NCI-H146 treated with DMSO at 0.1 percent for 48 hours (cell line): ENCODE measurements around the gene COX10.
"Not testable (repeated sequence)": the region's sequence is repeated elsewhere in the genome, so short reads cannot be mapped to it uniquely, and the experiment has no call there.

ENCODE experiments used
- DNase-seq: peaks from one replicate; lab custom pipeline; 2025; ENCODE audit not compliant: unreplicated experiment; lab: John Stamatoyannopoulos, UW

The COX10 gene

GRCh38 chr17:14118951-14119350 is 49.6 kb downstream of the COX10 start:
- no peak for DNase-seq

- no peak for DNase-seq
These were observed 50.2 kb downstream of the COX10 start for GRCh38 chr17:14119546-14119945.

- DNase-seq: no peak
These were observed 52.6 kb downstream of the COX10 start for GRCh38 chr17:14121952-14122351.

GRCh38 chr17:14123619-14124278 is 54.4 kb downstream of the COX10 start:
- no peak for DNase-seq

GRCh38 chr17:14124854-14125253 is 55.5 kb downstream of the COX10 start:
- DNase-seq: no peak

- no peak for DNase-seq
These were observed 56.3 kb downstream of the COX10 start for GRCh38 chr17:14125518-14126137.

GRCh38 chr17:14133104-14133503 is 63.8 kb downstream of the COX10 start:
- no peak for DNase-seq

GRCh38 chr17:14134456-14134855 is 65.2 kb downstream of the COX10 start:
- DNase-seq: no peak

- no peak for DNase-seq
These were observed 66.7 kb downstream of the COX10 start for GRCh38 chr17:14135906-14136590.

- DNase-seq: no peak
These were observed 69.3 kb downstream of the COX10 start for GRCh38 chr17:14138649-14139048.

- DNase-seq: no peak
These were observed 74.4 kb downstream of the COX10 start for GRCh38 chr17:14143688-14144087.

GRCh38 chr17:14144508-14144907 is 75.2 kb downstream of the COX10 start:
- no peak for DNase-seq

GRCh38 chr17:14149751-14150150 is 80.4 kb downstream of the COX10 start:
- no peak for DNase-seq

- no peak for DNase-seq
These were observed 81.3 kb downstream of the COX10 start for GRCh38 chr17:14150619-14151018.

- DNase-seq: no peak
These were observed 83.4 kb downstream of the COX10 start for GRCh38 chr17:14152721-14153120.

- DNase-seq: no peak
These were observed 84.1 kb downstream of the COX10 start for GRCh38 chr17:14153374-14153773.

- DNase-seq: no peak
These were observed 87.4 kb downstream of the COX10 start for GRCh38 chr17:14156689-14157088.

GRCh38 chr17:14157822-14158221 is 88.5 kb downstream of the COX10 start:
- no peak for DNase-seq

- no peak for DNase-seq
These were observed 89.4 kb downstream of the COX10 start for GRCh38 chr17:14158707-14159106.

- DNase-seq: no peak
These were observed 92.1 kb downstream of the COX10 start for GRCh38 chr17:14161419-14161818.

GRCh38 chr17:14165616-14166015 is 96.3 kb downstream of the COX10 start:
- no peak for DNase-seq

GRCh38 chr17:14167831-14168230 is 98.5 kb downstream of the COX10 start:
- DNase-seq: not testable (repeated sequence)
